Duodenal mucosa (tissue), 2 donors: Measurements from ENCODE around the gene TLE4.

Experiments used
- H3K27ac ChIP-seq: one replicate; pipeline ENCODE4 v1.7.0; 2013; ENCODE audit warnings: low read depth, low read length
- H3K27me3 ChIP-seq, 2 donors: one replicate each; pipeline ENCODE4 v1.7.0; 2013; ENCODE audit warnings: low read length in 2 of 2, control low read depth in 1 of 2; ENCODE audit not compliant: insufficient read depth in 2 of 2, control insufficient read depth in 1 of 2
- H3K36me3 ChIP-seq, 2 donors: one replicate each; pipeline ENCODE4 v1.7.0; 2013; ENCODE audit warnings: low read length in 2 of 2, control low read depth in 1 of 2; ENCODE audit not compliant: insufficient read depth in 2 of 2, control insufficient read depth in 1 of 2
- H3K4me1 ChIP-seq, 2 donors: one replicate each; pipeline ENCODE4 v1.7.0; 2013; ENCODE audit warnings: low read length in 2 of 2, control low read depth in 1 of 2; ENCODE audit not compliant: insufficient read depth in 2 of 2, control insufficient read depth in 1 of 2
- H3K4me3 ChIP-seq, 2 donors: one replicate each; pipeline ENCODE4 v1.7.0; 2013; ENCODE audit warnings: low read length in 2 of 2, low read depth in 1 of 2
- H3K9ac ChIP-seq, 2 donors: one replicate each; pipeline ENCODE4 v1.7.0; 2013; ENCODE audit warnings: low read length in 2 of 2, low read depth in 1 of 2
- H3K9me3 ChIP-seq, 2 donors: one replicate each; pipeline ENCODE4 v1.7.0; 2013; ENCODE audit warnings: low read length in 2 of 2, control low read depth in 1 of 2; ENCODE audit not compliant: control insufficient read depth in 1 of 2

The TLE4 gene

DNA sequence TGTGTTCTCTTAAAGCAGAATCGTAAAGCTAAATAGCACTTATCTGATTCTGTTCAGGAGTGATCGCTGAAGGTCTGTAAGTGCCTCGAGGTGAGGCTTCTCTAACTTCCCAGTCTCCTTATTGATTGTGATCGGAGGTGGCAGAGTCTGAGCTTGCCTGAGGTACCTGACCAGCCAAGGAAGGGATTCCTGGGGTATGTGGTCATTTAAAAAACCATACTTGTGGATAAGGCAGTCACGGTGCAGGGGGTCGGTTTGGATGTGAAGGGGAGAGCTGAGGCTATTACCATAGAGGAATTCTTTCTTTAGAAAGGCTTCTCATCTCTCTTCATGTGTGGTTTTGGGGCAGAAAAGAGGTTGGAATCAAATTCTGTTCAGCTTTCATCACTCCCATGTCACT, 193.7 kb downstream of the TLE4 start:
- Histone ChIP-seq H3K36me3 (no peaks in the 10 kb centered on the region), H3K27me3 (no peaks in the 10 kb centered on the region), H3K4me1 (no peaks in the 10 kb centered on the region), H3K27ac (no peak overlapping the region), H3K9me3 (no peaks in the 10 kb centered on the region), H3K9ac (no peak overlapping the region), H3K4me3 (no peak overlapping the region)

GRCh38 chr9:79766091-79766490, 194.3 kb downstream of the TLE4 start:
- Histone ChIP-seq H3K27ac (no peak overlapping the region), H3K9ac (no peak overlapping the region), H3K36me3 (no peaks in the 10 kb centered on the region), H3K9me3 (no peaks in the 10 kb centered on the region), H3K4me3 (no peak overlapping the region), H3K27me3 (no peaks in the 10 kb centered on the region), H3K4me1 (no peaks in the 10 kb centered on the region)

GRCh38 chr9:79768194-79768593, 196.4 kb downstream of the TLE4 start:
- no peak overlapping the region for H3K9ac ChIP-seq
- no peak overlapping the region for H3K27ac ChIP-seq
- no peaks in the 10 kb centered on the region for H3K36me3 ChIP-seq
- no peak overlapping the region for H3K4me3 ChIP-seq
- no peaks in the 10 kb centered on the region for H3K4me1 ChIP-seq
- no peaks in the 10 kb centered on the region for H3K9me3 ChIP-seq
- no peaks in the 10 kb centered on the region for H3K27me3 ChIP-seq

- no peaks in the 10 kb centered on the region for H3K36me3 ChIP-seq
- no peaks in the 10 kb centered on the region for H3K27me3 ChIP-seq
- no peak overlapping the region for H3K27ac ChIP-seq
- H3K9ac ChIP-seq: no peak overlapping the region
- no peaks in the 10 kb centered on the region for H3K9me3 ChIP-seq
- H3K4me1 ChIP-seq: no peaks in the 10 kb centered on the region
- no peak overlapping the region for H3K4me3 ChIP-seq
Observed at GRCh38 chr9:79769476-79770275, 197.9 kb downstream of the TLE4 start.

- Histone ChIP-seq H3K9me3 (no peaks in the 10 kb centered on the region), H3K9ac (no peak overlapping the region), H3K4me3 (no peak overlapping the region), H3K36me3 (no peaks in the 10 kb centered on the region), H3K27me3 (no peaks in the 10 kb centered on the region), H3K27ac (no peak overlapping the region), H3K4me1 (no peaks in the 10 kb centered on the region)
Observed at GRCh38 chr9:79774356-79774755, 202.6 kb downstream of the TLE4 start.
